ENCODE measurements around the gene MAP2. TPM values are rescaled to one million over a fixed set of nuclear protein-coding genes. Genes with fewer than 3 reads are reported as not detected.

The MAP2 gene
- total and polyA plus RNA-seq, 2 of the 8 experiments (the other 6 are each of a cell fraction or from before 2014, with no cell fraction given): 5.9 to 9.4 TPM

DNA sequence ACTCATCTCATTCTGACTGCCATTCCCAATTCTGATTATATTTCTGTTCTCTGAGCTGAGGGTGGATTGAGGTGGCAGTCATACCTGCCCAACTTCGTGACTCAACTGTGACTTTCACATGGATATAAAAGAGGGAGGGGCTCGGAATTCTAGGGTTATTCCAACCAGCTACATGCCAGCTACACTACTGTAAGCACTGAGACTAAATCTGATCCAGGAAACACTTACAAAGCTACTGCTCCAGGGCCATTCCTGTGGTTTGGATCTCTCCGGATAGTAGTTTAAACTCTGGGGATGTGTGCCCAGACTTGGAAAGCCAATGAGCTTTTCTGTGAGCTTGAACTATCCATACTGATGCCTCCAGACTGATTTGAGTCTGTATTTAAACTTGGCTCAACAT is 7.9 kb downstream of the MAP2 start:
- DNase-seq (ENCODE audit: low read depth in 1 of 2, low spot score in 2 of 2) (no peak), FAIRE-seq (no peak)
- no peak overlapping the region for H2BK15ac ChIP-seq (ENCODE audit: low read length)
- no peak overlapping the region for H3K4me2 ChIP-seq (ENCODE audit: insufficient read depth in 1 of 2, low read depth in 2 of 2, low read length in 2 of 2)
- no peaks in the 10 kb centered on the region for H4K20me1 ChIP-seq (replicated peaks in 1 of 2; ENCODE audit: control insufficient read depth in 1 of 2, insufficient read depth in 2 of 2, low read length in 2 of 2)
- no peak overlapping the region for H4K8ac ChIP-seq (ENCODE audit: extremely low read depth, insufficient read depth, low read length)
- ChIA-PET CTCF (ENCODE audit: partially characterized antibody) (interaction anchor here (0.8 to 1.9 kb wide), 4 partner anchors 8 to 130 kb away, joined by 3 to 6 read pairs (median 4); no protein-coding TSS in a partner anchor), POLR2A (ENCODE audit: partially characterized antibody) (no interaction called here)
- H3K79me1 ChIP-seq (ENCODE audit: low read depth, low read length): no peaks in the 10 kb centered on the region
- H3K4me3 ChIP-seq (ENCODE audit: extremely low read depth in 1 of 4, insufficient read depth in 2 of 4, low read depth in 3 of 4, low read length in 4 of 4): no peak overlapping the region
- H3K18ac ChIP-seq (ENCODE audit: extremely low read depth, low read length): no peak overlapping the region
- H3K9me3 ChIP-seq (ENCODE audit: insufficient read depth in 2 of 2, low read depth in 1 of 2, low read length in 1 of 2): no peaks in the 10 kb centered on the region
- H3K4me1 ChIP-seq (replicated peaks in 1 of 4; ENCODE audit: control insufficient read depth in 3 of 4, insufficient read depth in 4 of 4, low read length in 3 of 4): no peaks in the 10 kb centered on the region
- H3K27me3 ChIP-seq (replicated peaks in 1 of 4; ENCODE audit: control insufficient read depth in 3 of 4, extremely low read depth in 1 of 4, insufficient read depth in 3 of 4, low read length in 3 of 4): no peaks in the 10 kb centered on the region
- H2BK20ac ChIP-seq (ENCODE audit: low read length): no peak overlapping the region
- no peak overlapping the region for H2BK120ac ChIP-seq (replicated peaks; ENCODE audit: low read depth, low read length)
- no peak overlapping the region for H4K91ac ChIP-seq (replicated peaks; ENCODE audit: insufficient read length, low read length)
- H3K27ac ChIP-seq (ENCODE audit: low read depth, low read length): no peak overlapping the region
- H2BK12ac ChIP-seq (ENCODE audit: low read depth, low read length): no peak overlapping the region
- no peak overlapping the region for H3K23ac ChIP-seq (ENCODE audit: insufficient read length)
- H2AFZ ChIP-seq (ENCODE audit: low read length): peak overlapping the region; percentile 82; the same call in 1 of the 2 replicates
- no peak overlapping the region for H3K56ac ChIP-seq (replicated peaks; ENCODE audit: insufficient read length, low read depth, low read length)
- no peak overlapping the region for H3K4ac ChIP-seq (replicated peaks; ENCODE audit: insufficient read length, low read depth, low read length)
- no peak overlapping the region for H2BK5ac ChIP-seq (ENCODE audit: low read depth, low read length)
- no peaks in the 10 kb centered on the region for H3K23me2 ChIP-seq (ENCODE audit: low read depth, low read length)
- WGBS, 2 experiments (ENCODE audit: extremely low coverage in 1 of 2, insufficient coverage in 1 of 2, insufficient read length in 1 of 2, insufficient replicate concordance in 2 of 2, low coverage in 1 of 2, low lambda C conversion rate in 2 of 2, missing lambda C conversion rate in 1 of 2): 83% methylated on average over 3 of the region's 3 CpGs; no CpG with 5 or more reads in 1 of the 2 experiments
- H2AK5ac ChIP-seq (ENCODE audit: low read depth, low read length): no peak overlapping the region
- peaks cover 0 to 5% of the 10 kb centered on the region in 2 experiments; a peak in 1 of 4 replicates for H3K79me2 ChIP-seq (ENCODE audit: control insufficient read depth in 1 of 2, insufficient read depth in 2 of 2, low read length in 2 of 2)
- H3K9ac ChIP-seq (replicated peaks in 1 of 4; ENCODE audit: extremely low read depth in 1 of 4, low read depth in 3 of 4, low read length in 3 of 4): no peak overlapping the region
- H3K36me3 ChIP-seq (ENCODE audit: control insufficient read depth in 2 of 4, insufficient read depth in 4 of 4, low read length in 3 of 4): no peaks in the 10 kb centered on the region
- no peak overlapping the region for H3K14ac ChIP-seq (ENCODE audit: insufficient read length)
- no peak overlapping the region for H4K5ac ChIP-seq (ENCODE audit: insufficient read length, low read depth, low read length)
- TF ChIP-seq KDM4A (IDR thresholded peaks at IDR 0.05; ENCODE audit: low read depth, low read length, severe bottlenecking) (no peak), KDM5A (IDR thresholded peaks at IDR 0.05; ENCODE audit: low read length) (no peak), JUND (IDR thresholded peaks at IDR 0.05; ENCODE audit: low read length) (no peak), TBP (IDR thresholded peaks at IDR 0.05; ENCODE audit: low read depth, low read length) (no peak), GTF2F1 (IDR thresholded peaks at IDR 0.05; ENCODE audit: borderline replicate concordance, low read depth, low read length) (no peak), RAD21 (IDR thresholded peaks at IDR 0.05 in 1 of 2, conservative IDR thresholded peaks at IDR 0.05 in 1 of 2; ENCODE audit: low read depth in 2 of 2, low read length in 2 of 2) (no peak), SP4 (IDR thresholded peaks at IDR 0.05; ENCODE audit: low read length) (no peak), SUZ12 (IDR thresholded peaks at IDR 0.05; ENCODE audit: low read length) (no peak), NANOG (IDR thresholded peaks at IDR 0.05; ENCODE audit: insufficient read depth, low read depth, low read length, poor library complexity, severe bottlenecking) (no peak), SIN3A (conservative IDR thresholded peaks at IDR 0.05 in 1 of 2, IDR thresholded peaks at IDR 0.05 in 1 of 2; ENCODE audit: low read depth in 1 of 2, low read length in 2 of 2) (no peak), CHD1 (IDR thresholded peaks at IDR 0.05; ENCODE audit: low read depth, low read length) (no peak), KDM1A (IDR thresholded peaks at IDR 0.05; ENCODE audit: borderline replicate concordance, low read length) (no peak), BACH1 (IDR thresholded peaks at IDR 0.05; ENCODE audit: low read length) (no peak), RNF2 (IDR thresholded peaks at IDR 0.05; ENCODE audit: borderline replicate concordance, low read depth, low read length, missing control alignments, poor library complexity, severe bottlenecking) (no peak)

Data from H1 (cell line).